A673 (cell line): ENCODE data around the gene UNK. TPM values are rescaled to one million over a fixed set of nuclear protein-coding genes. Genes with fewer than 3 reads are reported as not detected.

Source experiments
- BruUV-seq: library from RNA; stranded (reverse); fragments of 400-500 nt; replicated peaks from 2 replicates; lab custom pipeline; 2021; lab: Mats Ljungman, UMichigan
- CTCF ChIA-PET: fragments of 300-600 bp; sonication (Branson Sonifier 250); formaldehyde crosslinking; loops from one replicate; lab custom pipeline; 2022; ENCODE audit warnings: antibody characterized with exemption; lab: Charles Lee
- POLR2A ChIA-PET: fragments of 300-600 bp; sonication (Branson Sonifier 250); formaldehyde crosslinking; loops from one replicate; lab custom pipeline; 2022; ENCODE audit warnings: antibody characterized with exemption; ENCODE audit not compliant: low non-redundant PET; lab: Charles Lee
- DNase-seq: peaks from one replicate; pipeline ENCODE4 v3.0.0-alpha.2; 2015; ENCODE audit warnings: low spot score
- H3K27ac ChIP-seq: fragments of 200-600 bp; sonication (generic); 2 replicates; pipeline ENCODE4 v1.5.1; 2016; ENCODE audit warnings: mixed run types, low read depth, mild to moderate bottlenecking, mixed read lengths, antibody characterized with exemption, low read length; ENCODE audit not compliant: poor library complexity, severe bottlenecking
- H3K27me3 ChIP-seq: fragments of 200-600 bp; sonication (generic); replicated peaks from 2 replicates; pipeline ENCODE4 v1.6.1; 2017; ENCODE audit warnings: mixed run types, low read depth, mild to moderate bottlenecking, mixed read lengths, antibody characterized with exemption, low read length; ENCODE audit not compliant: insufficient read depth, poor library complexity
- H3K36me3 ChIP-seq: fragments of 200-600 bp; sonication (generic); 2 replicates; pipeline ENCODE4 v1.6.1; 2016; ENCODE audit warnings: mixed run types, mild to moderate bottlenecking, mixed read lengths, antibody characterized with exemption, low read length; ENCODE audit not compliant: insufficient read depth, poor library complexity, severe bottlenecking
- H3K4me1 ChIP-seq: fragments of 200-600 bp; sonication (generic); 2 replicates; pipeline ENCODE4 v1.6.1; 2017; ENCODE audit warnings: mixed run types, mild to moderate bottlenecking, mixed read lengths, antibody characterized with exemption, low read length; ENCODE audit not compliant: insufficient read depth, poor library complexity, severe bottlenecking
- H3K4me3 ChIP-seq: fragments of 200-600 bp; sonication (generic); 2 replicates; pipeline ENCODE4 v1.5.1; 2016; ENCODE audit warnings: low read depth, mixed run types, mild to moderate bottlenecking, mixed read lengths, low read length; ENCODE audit not compliant: poor library complexity, severe bottlenecking
- H3K9me3 ChIP-seq: fragments of 200-600 bp; sonication (generic); 2 replicates; pipeline ENCODE4 v1.6.1; 2016; ENCODE audit warnings: mixed run types, low read depth, mild to moderate bottlenecking, mixed read lengths, antibody characterized with exemption, low read length; ENCODE audit not compliant: poor library complexity, severe bottlenecking
- EZH2 ChIP-seq: fragments of 200-600 bp; sonication (generic); IDR thresholded peaks from 2 replicates; pipeline ENCODE4 v1.6.1; 2017; ENCODE audit warnings: borderline replicate concordance, low read depth, mild to moderate bottlenecking, mixed read lengths, antibody characterized with exemption, low read length; ENCODE audit not compliant: poor library complexity, severe bottlenecking
- intact Hi-C: fragments of 100-400 bp; cut with micrococcal nuclease; formaldehyde crosslinking; loops from one replicate; pipeline ENCODE4 v1.10.0; 2022; ENCODE audit not compliant: unreplicated experiment
- total RNA-seq: library from RNA; stranded (reverse); gene quantifications from 2 replicates; pipeline ENCODE4 v1.2.3, GENCODE V29; 2021
- TF ChIP-seq, protein P1 (sequence below): fragments of 300-800, 200-600 bp; sonication (generic); conservative IDR thresholded peaks from 2 replicates; pipeline ENCODE4 v1.5.1; 2017; ENCODE audit warnings: low read depth, mild to moderate bottlenecking, antibody characterized with exemption, low read length, moderate library complexity, mixed read lengths

UNK gene
- total RNA-seq, 1 experiment from 2014 or later, result 53.2 TPM

DNA sequence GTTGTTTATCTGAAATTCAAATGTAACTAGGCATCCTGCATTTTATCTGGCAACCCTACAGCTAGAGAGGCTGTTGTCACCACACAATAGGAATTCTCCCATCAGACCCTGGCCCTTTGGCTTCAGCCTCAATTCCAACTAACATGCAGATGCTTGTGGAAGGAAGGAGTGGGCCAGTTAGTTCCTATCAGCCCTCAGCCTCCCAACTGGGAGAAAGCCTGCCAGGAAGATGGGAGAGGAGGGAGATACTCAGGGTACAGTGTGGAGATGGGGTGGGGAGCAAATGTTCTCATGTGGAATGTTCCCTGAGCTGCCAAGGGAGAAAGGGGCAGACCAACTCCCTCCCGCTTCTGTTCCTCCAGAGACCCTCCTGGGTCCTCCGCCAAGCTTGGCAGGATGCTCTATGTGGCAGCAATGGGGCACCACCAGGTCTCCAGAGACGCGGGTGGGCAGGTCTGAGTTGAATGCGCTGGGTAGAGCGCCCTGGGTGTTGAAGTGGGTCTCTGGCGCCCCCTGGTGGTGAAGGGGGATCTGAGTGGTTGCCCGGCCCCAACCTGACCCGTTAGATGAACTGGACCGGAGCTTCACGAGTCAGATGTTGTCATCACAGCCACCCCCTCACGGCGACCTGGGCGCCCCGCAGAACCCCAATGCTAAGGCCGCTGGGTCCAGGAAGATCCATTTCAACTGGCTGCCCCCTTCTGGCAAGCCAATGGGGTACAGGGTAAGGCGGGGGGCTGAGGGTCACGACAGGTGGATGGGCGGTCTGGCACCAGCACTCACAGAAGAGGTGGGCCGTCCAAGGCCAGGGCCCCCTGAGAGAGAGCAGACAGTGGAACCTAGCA lies 34.8 kb upstream of the UNK start:
- intact Hi-C loops, result loop anchor here (5.0 kb wide), 1 partner anchor 327 kb away; no protein-coding TSS in a partner anchor

DNA sequence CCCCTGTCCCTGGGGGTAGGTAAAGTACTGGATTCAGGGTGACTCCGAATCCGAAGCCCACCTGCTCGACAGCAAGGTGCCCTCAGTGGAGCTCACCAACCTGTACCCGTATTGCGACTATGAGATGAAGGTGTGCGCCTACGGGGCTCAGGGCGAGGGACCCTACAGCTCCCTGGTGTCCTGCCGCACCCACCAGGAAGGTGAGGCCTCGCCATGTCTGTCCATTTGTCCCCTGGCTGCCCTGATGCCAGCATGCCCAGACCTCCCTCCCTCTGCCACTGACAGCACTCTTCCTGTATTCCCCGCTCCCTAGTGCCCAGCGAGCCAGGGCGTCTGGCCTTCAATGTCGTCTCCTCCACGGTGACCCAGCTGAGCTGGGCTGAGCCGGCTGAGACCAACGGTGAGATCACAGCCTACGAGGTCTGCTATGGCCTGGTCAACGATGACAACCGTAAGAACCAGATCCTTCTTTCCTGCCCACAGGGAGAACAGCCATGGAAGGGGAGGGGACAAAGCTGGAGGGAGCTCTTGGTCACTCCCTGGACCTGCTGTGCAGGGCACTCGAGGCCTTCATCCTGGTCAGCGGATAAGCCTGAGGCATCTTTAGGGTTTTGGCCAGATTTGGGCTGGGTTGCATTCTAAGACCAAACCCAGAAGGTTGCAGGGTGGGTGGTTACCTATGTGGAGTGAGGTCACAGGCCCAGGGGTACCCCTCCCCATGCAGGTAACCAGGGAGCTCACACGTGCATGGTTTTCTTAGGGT lies 33.8 kb upstream of the UNK start:
- Histone ChIP-seq H3K27ac (no peak overlapping the region), H3K9me3 (no peaks in the 10 kb centered on the region), H3K4me1 (peaks cover 5% of the 10 kb centered on the region), H3K4me3 (no peak overlapping the region), H3K36me3 (no peaks in the 10 kb centered on the region), H3K27me3 (no peaks in the 10 kb centered on the region)
- ChIA-PET CTCF (interaction anchor here (0.9 to 3.3 kb wide), 3 partner anchors 23 to 150 kb away, joined by 3 to 41 read pairs (median 4); partner anchors contain the start of gene SMIM5), POLR2A (no interaction called here)
- no TSS peak for BruUV-seq
- intact Hi-C loops, result no loop called here
- no peak for DNase-seq
- TF ChIP-seq EZH2, result no peak

More for the DNA sequence above, 34.8 kb upstream of the UNK start:
- peak; percentile 84 for DNase-seq
- Histone ChIP-seq H3K9me3 (no peaks in the 10 kb centered on the region), H3K36me3 (no peaks in the 10 kb centered on the region), H3K27ac (no peak overlapping the region), H3K4me3 (no peak overlapping the region), H3K4me1 (peaks cover 5% of the 10 kb centered on the region), H3K27me3 (no peaks in the 10 kb centered on the region)
- ChIA-PET CTCF (interaction anchor here (0.5 to 3.3 kb wide), 9 partner anchors 24 to 325 kb away, joined by 3 to 41 read pairs (median 3); partner anchors contain the start of gene SMIM5), POLR2A (no interaction called here)
- TF ChIP-seq EZH2, result no peak
- TF ChIP-seq, protein P1, sequence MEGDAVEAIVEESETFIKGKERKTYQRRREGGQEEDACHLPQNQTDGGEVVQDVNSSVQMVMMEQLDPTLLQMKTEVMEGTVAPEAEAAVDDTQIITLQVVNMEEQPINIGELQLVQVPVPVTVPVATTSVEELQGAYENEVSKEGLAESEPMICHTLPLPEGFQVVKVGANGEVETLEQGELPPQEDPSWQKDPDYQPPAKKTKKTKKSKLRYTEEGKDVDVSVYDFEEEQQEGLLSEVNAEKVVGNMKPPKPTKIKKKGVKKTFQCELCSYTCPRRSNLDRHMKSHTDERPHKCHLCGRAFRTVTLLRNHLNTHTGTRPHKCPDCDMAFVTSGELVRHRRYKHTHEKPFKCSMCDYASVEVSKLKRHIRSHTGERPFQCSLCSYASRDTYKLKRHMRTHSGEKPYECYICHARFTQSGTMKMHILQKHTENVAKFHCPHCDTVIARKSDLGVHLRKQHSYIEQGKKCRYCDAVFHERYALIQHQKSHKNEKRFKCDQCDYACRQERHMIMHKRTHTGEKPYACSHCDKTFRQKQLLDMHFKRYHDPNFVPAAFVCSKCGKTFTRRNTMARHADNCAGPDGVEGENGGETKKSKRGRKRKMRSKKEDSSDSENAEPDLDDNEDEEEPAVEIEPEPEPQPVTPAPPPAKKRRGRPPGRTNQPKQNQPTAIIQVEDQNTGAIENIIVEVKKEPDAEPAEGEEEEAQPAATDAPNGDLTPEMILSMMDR, result peak; percentile 95
- no TSS peak for BruUV-seq

- Histone ChIP-seq H3K9me3 (no peaks in the 10 kb centered on the region), H3K4me1 (peaks cover 5% of the 10 kb centered on the region), H3K36me3 (no peaks in the 10 kb centered on the region), H3K4me3 (no peak overlapping the region), H3K27ac (no peak overlapping the region), H3K27me3 (no peaks in the 10 kb centered on the region)
- CTCF ChIA-PET, result interaction anchor here (0.6 to 3.3 kb wide), 2 partner anchors 9 to 118 kb away, joined by 3 to 41 read pairs; partner anchors contain the start of gene SMIM5
- POLR2A ChIA-PET, result no interaction called here
- no peak for DNase-seq
- intact Hi-C loops, result no loop called here
- no TSS peak for BruUV-seq
- TF ChIP-seq, protein P1, result no peak
- TF ChIP-seq EZH2, result no peak
Observed at GRCh38 chr17:75751676-75752404, 32.8 kb upstream of the UNK start.
